H1 (cell line): ENCODE measurements around the gene CNOT8. TPM values are rescaled to one million over a fixed set of nuclear protein-coding genes. Genes with fewer than 3 reads are reported as not detected.

ENCODE experiments used
- CTCF ChIA-PET: fragments of 300-600 bp; sonication (Branson Sonifier 250); formaldehyde crosslinking; loops from one replicate; lab custom pipeline; 2021; ENCODE audit not compliant: partially characterized antibody; lab: Charles Lee
- POLR2A ChIA-PET: fragments of 300-600 bp; sonication (Branson Sonifier 250); formaldehyde crosslinking; loops from one replicate; lab custom pipeline; 2021; ENCODE audit warnings: inconsistent platforms; ENCODE audit not compliant: partially characterized antibody; lab: Charles Lee
- DNase-seq, 2 experiments: peaks; one replicate each; pipeline versions ENCODE4 v3.0.0 to v3.0.0-alpha.2; 2010 to 2022; ENCODE audit warnings: low spot score in 2 of 2, low read depth in 1 of 2, mixed read lengths in 1 of 2
- FAIRE-seq: peaks from 2 replicates; lab custom pipeline; 2011; peaks lifted over from hg19 to GRCh38; lab: Jason Lieb, UNC
- H2AFZ ChIP-seq: 2 replicates; pipeline ENCODE4 v1.8.1; 2012; ENCODE audit warnings: low read length, inconsistent platforms
- H2AK5ac ChIP-seq: 2 replicates; pipeline ENCODE4 v1.6.1; 2013; ENCODE audit warnings: low read depth, low read length
- H2BK120ac ChIP-seq: replicated peaks from 2 replicates; pipeline ENCODE3; 2013; ENCODE audit warnings: low read depth, low read length, inconsistent platforms
- H2BK12ac ChIP-seq: 2 replicates; pipeline ENCODE4 v1.6.1; 2013; ENCODE audit warnings: low read depth, low read length
- H2BK15ac ChIP-seq: 2 replicates; pipeline ENCODE4 v1.6.1; 2013; ENCODE audit warnings: low read length
- H2BK20ac ChIP-seq: 2 replicates; pipeline ENCODE4 v1.6.1; 2013; ENCODE audit warnings: low read length
- H2BK5ac ChIP-seq: 2 replicates; pipeline ENCODE4 v1.6.1; 2013; ENCODE audit warnings: low read depth, low read length
- H3K14ac ChIP-seq: 2 replicates; pipeline ENCODE4 v1.6.1; 2013; ENCODE audit warnings: inconsistent platforms; ENCODE audit not compliant: insufficient read length
- H3K18ac ChIP-seq: 2 replicates; pipeline ENCODE4 v1.6.1; 2013; ENCODE audit warnings: low read length; ENCODE audit errors: extremely low read depth
- H3K23ac ChIP-seq: 2 replicates; pipeline ENCODE4 v1.6.1; 2013; ENCODE audit warnings: inconsistent platforms; ENCODE audit not compliant: insufficient read length
- H3K23me2 ChIP-seq: 2 replicates; pipeline ENCODE4 v1.6.1; 2013; ENCODE audit warnings: low read depth, low read length
- H3K27ac ChIP-seq: 2 replicates; pipeline ENCODE4 v1.6.1; 2011; ENCODE audit warnings: low read depth, low read length, inconsistent platforms
- H3K27me3 ChIP-seq, 4 experiments: replicated peaks in 1 of 4; 1 replicate in 1 of 4; 2 replicates in 3 of 4; pipeline versions ENCODE4 v1.6.1 to v1.8.1; 2011 to 2013; ENCODE audit warnings: low read length in 3 of 4, mild to moderate bottlenecking in 3 of 4, inconsistent platforms in 2 of 4, mixed read lengths in 2 of 4, moderate library complexity in 1 of 4; ENCODE audit not compliant: control insufficient read depth in 3 of 4, insufficient read depth in 3 of 4; ENCODE audit errors: extremely low read depth in 1 of 4
- H3K36me3 ChIP-seq, 4 experiments: 2 replicates each; pipeline versions ENCODE4 v1.6.1 to v1.8.1; 2011 to 2013; ENCODE audit warnings: mild to moderate bottlenecking in 4 of 4, low read length in 3 of 4, moderate library complexity in 2 of 4, control low read depth in 1 of 4, inconsistent platforms in 1 of 4; ENCODE audit not compliant: insufficient read depth in 4 of 4, control insufficient read depth in 2 of 4
- H3K4ac ChIP-seq: replicated peaks from 2 replicates; pipeline ENCODE3; 2013; ENCODE audit warnings: low read length, low read depth, mixed read lengths, inconsistent platforms; ENCODE audit not compliant: insufficient read length
- H3K4me1 ChIP-seq, 4 experiments: replicated peaks in 1 of 4; 1 replicate in 1 of 4; 2 replicates in 3 of 4; pipeline versions ENCODE4 v1.6.1 to v1.8.1; 2011 to 2013; ENCODE audit warnings: low read length in 3 of 4, inconsistent platforms in 2 of 4, mixed read lengths in 1 of 4; ENCODE audit not compliant: insufficient read depth in 4 of 4, control insufficient read depth in 3 of 4
- H3K4me2 ChIP-seq, 2 experiments: 2 replicates each; pipeline versions ENCODE4 v1.6.1 to v1.8.1; 2011 to 2013; ENCODE audit warnings: low read depth in 2 of 2, low read length in 2 of 2, control low read depth in 1 of 2, inconsistent platforms in 1 of 2, mild to moderate bottlenecking in 1 of 2; ENCODE audit not compliant: insufficient read depth in 1 of 2
- H3K4me3 ChIP-seq, 4 experiments: fragments of 200-600, 300-600 bp in 1 of 4; sonication (generic), shearing (Covaris generic), sonication (Bioruptor Twin) in 1 of 4; 2 replicates each; pipeline versions ENCODE4 v1.5.1 to v1.8.1; 2011 to 2016; ENCODE audit warnings: low read length in 4 of 4, low read depth in 3 of 4, control low read depth in 2 of 4, inconsistent platforms in 2 of 4, mild to moderate bottlenecking in 2 of 4, mixed read lengths in 1 of 4, moderate library complexity in 1 of 4; ENCODE audit not compliant: insufficient read depth in 2 of 4; ENCODE audit errors: extremely low read depth in 1 of 4
- H3K56ac ChIP-seq: replicated peaks from 2 replicates; pipeline ENCODE3; 2013; ENCODE audit warnings: low read depth, mild to moderate bottlenecking, mixed read lengths, low read length, inconsistent platforms; ENCODE audit not compliant: insufficient read length
- H3K79me1 ChIP-seq: 2 replicates; pipeline ENCODE4 v1.6.1; 2013; ENCODE audit warnings: low read depth, low read length, control low read depth
- H3K79me2 ChIP-seq, 2 experiments: 2 replicates each; pipeline versions ENCODE4 v1.6.1 to v1.8.1; 2012 to 2013; ENCODE audit warnings: low read length in 2 of 2, mild to moderate bottlenecking in 2 of 2, inconsistent platforms in 1 of 2; ENCODE audit not compliant: insufficient read depth in 2 of 2, control insufficient read depth in 1 of 2
- H3K9ac ChIP-seq, 4 experiments: replicated peaks in 1 of 4; 1 replicate in 1 of 4; 2 replicates in 3 of 4; pipeline versions ENCODE4 v1.6.1 to v1.8.1; 2011 to 2013; ENCODE audit warnings: low read depth in 3 of 4, low read length in 3 of 4, control low read depth in 2 of 4, mild to moderate bottlenecking in 2 of 4, moderate library complexity in 2 of 4, inconsistent platforms in 1 of 4; ENCODE audit errors: extremely low read depth in 1 of 4
- H3K9me3 ChIP-seq, 2 experiments: 2 replicates each; pipeline versions ENCODE4 v1.6.1 to v1.8.1; 2012 to 2013; ENCODE audit warnings: mild to moderate bottlenecking in 2 of 2, moderate library complexity in 2 of 2, control low read depth in 1 of 2, inconsistent platforms in 1 of 2, low read depth in 1 of 2, low read length in 1 of 2, mixed read lengths in 1 of 2; ENCODE audit not compliant: insufficient read depth in 2 of 2
- H4K20me1 ChIP-seq, 2 experiments: replicated peaks in 1 of 2; 2 replicates each; pipeline versions ENCODE3 to v1.8.1; 2011 to 2013; ENCODE audit warnings: inconsistent platforms in 2 of 2, low read length in 2 of 2, mild to moderate bottlenecking in 1 of 2; ENCODE audit not compliant: insufficient read depth in 2 of 2, control insufficient read depth in 1 of 2
- H4K5ac ChIP-seq: 2 replicates; pipeline ENCODE4 v1.6.1; 2013; ENCODE audit warnings: low read length, low read depth, mixed read lengths, inconsistent platforms; ENCODE audit not compliant: insufficient read length
- H4K8ac ChIP-seq: 2 replicates; pipeline ENCODE4 v1.8.0; 2013; ENCODE audit warnings: mild to moderate bottlenecking, moderate library complexity, low read length, inconsistent platforms; ENCODE audit not compliant: insufficient read depth; ENCODE audit errors: extremely low read depth
- H4K91ac ChIP-seq: replicated peaks from 2 replicates; pipeline ENCODE3; 2013; ENCODE audit warnings: low read length, mixed read lengths, inconsistent platforms; ENCODE audit not compliant: insufficient read length
- POLR2AphosphoS5 ChIP-seq: IDR thresholded peaks from 2 replicates; pipeline ENCODE4 v1.6.1; 2011; ENCODE audit warnings: low read depth, low read length
- SRF ChIP-seq: IDR thresholded peaks from 2 replicates; pipeline ENCODE4 v1.6.1; 2011; ENCODE audit warnings: mild to moderate bottlenecking, low read depth, low read length, moderate library complexity
- whole genome bisulfite sequencing, 2 experiments: shearing (Covaris generic) in 1 of 2; methylation state at CpG; one replicate each; pipeline versions ENCODE4 v1.1.6 to v1.1.7; 2013 to 2015; ENCODE audit warnings: low lambda C conversion rate in 2 of 2, mixed read lengths in 2 of 2, inconsistent platforms in 1 of 2, low coverage in 1 of 2, missing lambda C conversion rate in 1 of 2; ENCODE audit not compliant: insufficient replicate concordance in 2 of 2, insufficient coverage in 1 of 2, insufficient read length in 1 of 2; ENCODE audit errors: extremely low coverage in 1 of 2, missing lambda C conversion rate in 1 of 2; 5-methylcytosine and 5-hydroxymethylcytosine counted together
- polyA plus RNA-seq, 7 experiments: library from polyadenylated mRNA; depleted of rRNA in 3 of 7; stranded (reverse) in 5 of 7; unstranded in 2 of 7; fragments of >200 nt in 5 of 7; fragments of 200-250 nt in 2 of 7; gene quantifications; 1 replicate in 5 of 7; 2 replicates in 1 of 7; 4 replicates in 1 of 7; pipeline versions ENCODE4 v1.2.1 to v1.2.3, GENCODE V29; 2011 to 2013; ENCODE audit warnings: missing spikeins in 2 of 7, mixed read lengths in 2 of 7
- total RNA-seq: library from RNA; stranded (reverse); fragmentation: NEBNext Ultra II Directional; extraction: Animal tissue kit (Norgen Biotek cat#: 25700); gene quantifications from 2 replicates; pipeline ENCODE4 v1.2.1, GENCODE V29; 2021

CNOT8 gene
- total and polyA plus RNA-seq, 2 of the 8 experiments (the other 6 are each of a cell fraction or from before 2014, with no cell fraction given) = 36.4 to 62.9 TPM

- FAIRE-seq (no peak), DNase-seq (no peak)
- no peak overlapping the region for H3K9ac ChIP-seq
- H2BK15ac ChIP-seq = no peak overlapping the region
- peaks cover 4 to 34% (median 19%) of the 10 kb centered on the region in 4 experiments; a peak in 7 of 8 replicates for H3K36me3 ChIP-seq
- H3K79me2 ChIP-seq = no peaks in the 10 kb centered on the region; a peak in 1 of 4 replicates
- no peak overlapping the region for H2BK20ac ChIP-seq
- H3K4ac ChIP-seq = no peak overlapping the region
- no peak overlapping the region for H3K14ac ChIP-seq
- no peak overlapping the region for H4K5ac ChIP-seq
- no peak overlapping the region for H3K23ac ChIP-seq
- no peak overlapping the region for H2AFZ ChIP-seq
- 91% methylated on average over 14 of the region's 14 CpGs; no CpG with 5 or more reads in 1 of the 2 experiments for WGBS, 2 experiments
- no peaks in the 10 kb centered on the region for H3K79me1 ChIP-seq
- H2BK5ac ChIP-seq = no peak overlapping the region
- no peak overlapping the region for H3K27ac ChIP-seq
- no peak overlapping the region for H2BK120ac ChIP-seq
- H3K56ac ChIP-seq = no peak overlapping the region
- no peaks in the 10 kb centered on the region for H3K27me3 ChIP-seq
- H3K4me1 ChIP-seq = no peaks in the 10 kb centered on the region
- no peak overlapping the region for H2BK12ac ChIP-seq
- CTCF ChIA-PET = interaction anchor here (0.7 to 2.3 kb wide), 5 partner anchors 10 to 228 kb away, joined by 3 to 4 read pairs (median 3); no protein-coding TSS in a partner anchor
- no peaks in the 10 kb centered on the region for H3K23me2 ChIP-seq
- no peaks in the 10 kb centered on the region for H3K9me3 ChIP-seq
- H3K4me2 ChIP-seq = no peak overlapping the region
- H4K8ac ChIP-seq = no peak overlapping the region
- POLR2A ChIA-PET = interaction anchor here (0.7 to 3.8 kb wide), 7 partner anchors 10 to 249 kb away, joined by 3 to 21 read pairs (median 6); partner anchors contain the start of gene CNOT8
- no peak overlapping the region for H3K4me3 ChIP-seq
- H4K91ac ChIP-seq = no peak overlapping the region
- H3K18ac ChIP-seq = no peak overlapping the region
- H4K20me1 ChIP-seq = no peaks in the 10 kb centered on the region
- no peak overlapping the region for H2AK5ac ChIP-seq
- no peak for TF ChIP-seq POLR2AphosphoS5
- no peak for TF ChIP-seq SRF
Observed at GRCh38 chr5:154878642-154879335, 20.4 kb downstream of the CNOT8 start.
